Measurements from ENCODE around the gene VPS13D.

DNA sequence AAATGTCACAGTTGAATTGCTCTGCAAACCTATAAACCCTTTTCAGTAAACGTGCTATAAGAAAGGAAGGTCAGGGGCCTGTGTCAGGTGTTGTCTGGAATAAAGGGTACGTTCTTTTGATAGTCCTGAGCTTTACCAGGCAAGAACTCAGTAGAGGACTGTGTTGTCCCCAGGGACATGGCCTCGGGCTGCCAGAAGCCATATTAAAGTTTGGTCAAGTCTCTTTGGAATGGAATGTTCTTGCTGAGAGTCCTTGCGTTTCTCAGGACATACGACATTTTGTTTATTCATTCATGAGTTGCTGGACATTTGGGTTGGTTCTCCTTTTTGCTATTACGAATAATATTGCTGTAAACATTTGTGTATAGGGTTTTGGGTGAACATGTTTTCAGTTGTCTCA is 16.8 kb downstream of the VPS13D start:
- TF ChIP-seq, protein P1, sequence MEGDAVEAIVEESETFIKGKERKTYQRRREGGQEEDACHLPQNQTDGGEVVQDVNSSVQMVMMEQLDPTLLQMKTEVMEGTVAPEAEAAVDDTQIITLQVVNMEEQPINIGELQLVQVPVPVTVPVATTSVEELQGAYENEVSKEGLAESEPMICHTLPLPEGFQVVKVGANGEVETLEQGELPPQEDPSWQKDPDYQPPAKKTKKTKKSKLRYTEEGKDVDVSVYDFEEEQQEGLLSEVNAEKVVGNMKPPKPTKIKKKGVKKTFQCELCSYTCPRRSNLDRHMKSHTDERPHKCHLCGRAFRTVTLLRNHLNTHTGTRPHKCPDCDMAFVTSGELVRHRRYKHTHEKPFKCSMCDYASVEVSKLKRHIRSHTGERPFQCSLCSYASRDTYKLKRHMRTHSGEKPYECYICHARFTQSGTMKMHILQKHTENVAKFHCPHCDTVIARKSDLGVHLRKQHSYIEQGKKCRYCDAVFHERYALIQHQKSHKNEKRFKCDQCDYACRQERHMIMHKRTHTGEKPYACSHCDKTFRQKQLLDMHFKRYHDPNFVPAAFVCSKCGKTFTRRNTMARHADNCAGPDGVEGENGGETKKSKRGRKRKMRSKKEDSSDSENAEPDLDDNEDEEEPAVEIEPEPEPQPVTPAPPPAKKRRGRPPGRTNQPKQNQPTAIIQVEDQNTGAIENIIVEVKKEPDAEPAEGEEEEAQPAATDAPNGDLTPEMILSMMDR (conservative IDR thresholded peaks at IDR 0.05 in 1 of 2, IDR thresholded peaks at IDR 0.05 in 1 of 2; ENCODE audit: extremely low read depth in 1 of 2, insufficient read depth in 1 of 2, low read depth in 1 of 2, low read length in 2 of 2) = no peak
- no peak for TF ChIP-seq EZH2 (IDR thresholded peaks at IDR 0.05; ENCODE audit: borderline replicate concordance, low read length)

Data from mammary epithelial cell (primary cell).